Measurements from ENCODE around the gene OR6B2. TPM values are rescaled to one million over a fixed set of nuclear protein-coding genes. Genes with fewer than 3 reads are reported as not detected.

The OR6B2 gene
- polyA plus RNA-seq, 1 donor from 2014 or later, result not detected

DNA sequence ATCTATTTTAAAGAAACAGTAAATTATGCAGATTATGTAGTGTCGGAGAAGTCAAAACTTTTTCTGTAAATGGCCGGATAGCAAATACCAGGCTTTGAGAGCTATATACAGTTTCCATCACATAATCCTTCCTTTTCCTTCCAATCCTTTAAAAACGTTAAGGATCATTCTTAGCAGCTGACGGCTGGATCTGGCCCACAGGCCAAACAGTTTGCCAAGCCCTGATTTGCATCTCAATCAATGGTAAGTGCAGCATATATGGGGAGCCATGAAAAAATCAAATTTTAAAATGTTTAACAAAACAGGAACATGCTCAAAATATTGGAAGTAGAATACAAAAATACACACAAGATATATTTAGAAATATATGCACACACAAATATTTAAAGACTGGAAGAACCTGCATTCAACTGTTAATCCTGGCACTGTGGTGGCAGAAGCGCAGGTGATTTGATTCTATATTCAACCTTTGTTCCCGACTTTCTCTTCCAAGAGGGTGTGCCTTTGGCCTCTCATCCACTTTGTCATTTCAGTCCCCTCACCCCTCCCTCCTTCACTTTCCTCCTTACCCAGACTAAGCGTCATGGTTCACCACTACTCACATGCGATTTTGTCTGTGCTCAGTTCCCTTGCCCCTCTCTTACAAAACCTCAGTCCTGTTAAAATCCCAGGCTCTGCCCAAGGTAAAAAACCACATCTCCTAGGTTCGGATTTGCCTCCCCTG lies 32.4 kb downstream of the OR6B2 start:
- H3F3A ChIP-seq (ENCODE audit: insufficient read depth, low read length, poor library complexity, severe bottlenecking), result no peaks in the 10 kb centered on the region
- no peaks in the 10 kb centered on the region for H3K27me3 ChIP-seq (ENCODE audit: insufficient read depth, low read depth, low read length)
- H3K9me3 ChIP-seq (ENCODE audit: low read length), result no peaks in the 10 kb centered on the region
- no peak overlapping the region for H3K4me2 ChIP-seq (ENCODE audit: low read length)
- no peaks in the 10 kb centered on the region for H4K20me1 ChIP-seq (ENCODE audit: insufficient read depth)
- no peaks in the 10 kb centered on the region for H3K79me2 ChIP-seq (replicated peaks; ENCODE audit: insufficient read depth, low read length)
- TF ChIP-seq EP300 (conservative IDR thresholded peaks at IDR 0.05; ENCODE audit: poor library complexity, severe bottlenecking), result no peak
- TF ChIP-seq EZH2 (IDR thresholded peaks at IDR 0.05; ENCODE audit: borderline replicate concordance, insufficient read depth, low read length, poor library complexity, severe bottlenecking), result no peak
- TF ChIP-seq RAD21 (conservative IDR thresholded peaks at IDR 0.05), result no peak
- H3K27ac ChIP-seq (ENCODE audit: low read length), result no peak overlapping the region
- no peak overlapping the region for H3K4me3 ChIP-seq (ENCODE audit: low read length)
- H3K36me3 ChIP-seq (ENCODE audit: insufficient read depth, low read length), result no peaks in the 10 kb centered on the region
- no peaks in the 10 kb centered on the region for H3K9me2 ChIP-seq (ENCODE audit: insufficient read depth, low read length)
- no peak overlapping the region for H3K9ac ChIP-seq (ENCODE audit: low read length)
- no peak overlapping the region for H2AFZ ChIP-seq (ENCODE audit: low read depth, low read length)

DNA sequence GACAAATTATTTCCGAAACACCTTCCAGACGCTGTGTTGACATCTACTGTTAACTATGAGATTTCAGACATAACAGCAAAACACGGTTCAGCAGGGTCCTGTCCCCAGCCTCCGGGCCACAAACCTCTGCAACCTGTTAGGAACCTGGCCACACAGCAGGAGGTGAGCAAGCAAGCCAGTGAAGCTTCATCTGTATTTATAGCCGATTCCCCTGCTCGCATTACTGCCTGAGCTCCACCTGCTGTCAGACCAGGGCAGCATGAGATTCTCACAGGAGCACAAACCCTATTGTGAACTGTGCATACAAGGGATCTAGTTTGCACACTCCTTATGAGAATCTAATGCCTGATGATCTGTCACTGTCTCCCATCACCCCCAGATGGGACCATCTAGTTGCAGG lies 36.1 kb downstream of the OR6B2 start:
- H3K4me3 ChIP-seq (ENCODE audit: low read length), result no peak overlapping the region
- no peak overlapping the region for H3K27ac ChIP-seq (ENCODE audit: low read length)
- H3F3A ChIP-seq (ENCODE audit: insufficient read depth, low read length, poor library complexity, severe bottlenecking), result no peaks in the 10 kb centered on the region
- no peaks in the 10 kb centered on the region for H4K20me1 ChIP-seq (ENCODE audit: insufficient read depth)
- no peak overlapping the region for H2AFZ ChIP-seq (ENCODE audit: low read depth, low read length)
- H3K9ac ChIP-seq (ENCODE audit: low read length), result no peak overlapping the region
- H3K36me3 ChIP-seq (ENCODE audit: insufficient read depth, low read length), result no peaks in the 10 kb centered on the region
- no peak overlapping the region for H3K4me2 ChIP-seq (ENCODE audit: low read length)
- TF ChIP-seq SMC3 (conservative IDR thresholded peaks at IDR 0.05; ENCODE audit: poor library complexity) (no peak), RAD21 (conservative IDR thresholded peaks at IDR 0.05) (no peak), TAF1 (IDR thresholded peaks at IDR 0.05; ENCODE audit: low read depth) (no peak), MXI1 (conservative IDR thresholded peaks at IDR 0.05; ENCODE audit: poor library complexity, severe bottlenecking) (no peak), EZH2 (IDR thresholded peaks at IDR 0.05; ENCODE audit: borderline replicate concordance, insufficient read depth, low read length, poor library complexity, severe bottlenecking) (no peak), POLR2AphosphoS5 (IDR thresholded peaks at IDR 0.05) (no peak), EP300 (conservative IDR thresholded peaks at IDR 0.05; ENCODE audit: poor library complexity, severe bottlenecking) (no peak)
- TF ChIP-seq, protein P1, sequence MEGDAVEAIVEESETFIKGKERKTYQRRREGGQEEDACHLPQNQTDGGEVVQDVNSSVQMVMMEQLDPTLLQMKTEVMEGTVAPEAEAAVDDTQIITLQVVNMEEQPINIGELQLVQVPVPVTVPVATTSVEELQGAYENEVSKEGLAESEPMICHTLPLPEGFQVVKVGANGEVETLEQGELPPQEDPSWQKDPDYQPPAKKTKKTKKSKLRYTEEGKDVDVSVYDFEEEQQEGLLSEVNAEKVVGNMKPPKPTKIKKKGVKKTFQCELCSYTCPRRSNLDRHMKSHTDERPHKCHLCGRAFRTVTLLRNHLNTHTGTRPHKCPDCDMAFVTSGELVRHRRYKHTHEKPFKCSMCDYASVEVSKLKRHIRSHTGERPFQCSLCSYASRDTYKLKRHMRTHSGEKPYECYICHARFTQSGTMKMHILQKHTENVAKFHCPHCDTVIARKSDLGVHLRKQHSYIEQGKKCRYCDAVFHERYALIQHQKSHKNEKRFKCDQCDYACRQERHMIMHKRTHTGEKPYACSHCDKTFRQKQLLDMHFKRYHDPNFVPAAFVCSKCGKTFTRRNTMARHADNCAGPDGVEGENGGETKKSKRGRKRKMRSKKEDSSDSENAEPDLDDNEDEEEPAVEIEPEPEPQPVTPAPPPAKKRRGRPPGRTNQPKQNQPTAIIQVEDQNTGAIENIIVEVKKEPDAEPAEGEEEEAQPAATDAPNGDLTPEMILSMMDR (IDR thresholded peaks at IDR 0.05; ENCODE audit: poor library complexity, severe bottlenecking), result no peak
- TF ChIP-seq, protein P2, sequence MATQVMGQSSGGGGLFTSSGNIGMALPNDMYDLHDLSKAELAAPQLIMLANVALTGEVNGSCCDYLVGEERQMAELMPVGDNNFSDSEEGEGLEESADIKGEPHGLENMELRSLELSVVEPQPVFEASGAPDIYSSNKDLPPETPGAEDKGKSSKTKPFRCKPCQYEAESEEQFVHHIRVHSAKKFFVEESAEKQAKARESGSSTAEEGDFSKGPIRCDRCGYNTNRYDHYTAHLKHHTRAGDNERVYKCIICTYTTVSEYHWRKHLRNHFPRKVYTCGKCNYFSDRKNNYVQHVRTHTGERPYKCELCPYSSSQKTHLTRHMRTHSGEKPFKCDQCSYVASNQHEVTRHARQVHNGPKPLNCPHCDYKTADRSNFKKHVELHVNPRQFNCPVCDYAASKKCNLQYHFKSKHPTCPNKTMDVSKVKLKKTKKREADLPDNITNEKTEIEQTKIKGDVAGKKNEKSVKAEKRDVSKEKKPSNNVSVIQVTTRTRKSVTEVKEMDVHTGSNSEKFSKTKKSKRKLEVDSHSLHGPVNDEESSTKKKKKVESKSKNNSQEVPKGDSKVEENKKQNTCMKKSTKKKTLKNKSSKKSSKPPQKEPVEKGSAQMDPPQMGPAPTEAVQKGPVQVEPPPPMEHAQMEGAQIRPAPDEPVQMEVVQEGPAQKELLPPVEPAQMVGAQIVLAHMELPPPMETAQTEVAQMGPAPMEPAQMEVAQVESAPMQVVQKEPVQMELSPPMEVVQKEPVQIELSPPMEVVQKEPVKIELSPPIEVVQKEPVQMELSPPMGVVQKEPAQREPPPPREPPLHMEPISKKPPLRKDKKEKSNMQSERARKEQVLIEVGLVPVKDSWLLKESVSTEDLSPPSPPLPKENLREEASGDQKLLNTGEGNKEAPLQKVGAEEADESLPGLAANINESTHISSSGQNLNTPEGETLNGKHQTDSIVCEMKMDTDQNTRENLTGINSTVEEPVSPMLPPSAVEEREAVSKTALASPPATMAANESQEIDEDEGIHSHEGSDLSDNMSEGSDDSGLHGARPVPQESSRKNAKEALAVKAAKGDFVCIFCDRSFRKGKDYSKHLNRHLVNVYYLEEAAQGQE (IDR thresholded peaks at IDR 0.05; ENCODE audit: borderline replicate concordance), result no peak
- no peaks in the 10 kb centered on the region for H3K9me2 ChIP-seq (ENCODE audit: insufficient read depth, low read length)
- no peaks in the 10 kb centered on the region for H3K27me3 ChIP-seq (ENCODE audit: insufficient read depth, low read depth, low read length)
- H3K9me3 ChIP-seq (ENCODE audit: low read length), result no peaks in the 10 kb centered on the region
- H3K79me2 ChIP-seq (replicated peaks; ENCODE audit: insufficient read depth, low read length), result no peaks in the 10 kb centered on the region

Measured in neural cell (in vitro differentiated cells).